Parathyroid adenoma (tissue), 2 donors: ENCODE data around the gene KPNB1.

Experiments
- H2AFZ ChIP-seq: fragments of 300-600 bp; sonication (generic); one replicate; pipeline ENCODE4 v1.7.0; 2017; ENCODE audit warnings: antibody characterized with exemption, mild to moderate bottlenecking
- H3K27ac ChIP-seq: fragments of 300-600 bp; sonication (generic); one replicate; pipeline ENCODE4 v1.7.0; 2017
- H3K27me3 ChIP-seq: fragments of 300-600 bp; sonication (generic); one replicate; pipeline ENCODE4 v1.7.0; 2017; ENCODE audit warnings: low read length; ENCODE audit not compliant: control insufficient read depth, insufficient read depth
- H3K36me3 ChIP-seq: fragments of 300-600 bp; sonication (generic); one replicate; pipeline ENCODE4 v1.7.0; 2017; ENCODE audit warnings: low read length; ENCODE audit not compliant: control insufficient read depth, insufficient read depth
- H3K4me1 ChIP-seq: fragments of 300-600 bp; sonication (generic); one replicate; pipeline ENCODE4 v1.7.0; 2017; ENCODE audit warnings: control low read depth
- H3K4me2 ChIP-seq: fragments of 300-600 bp; sonication (generic); one replicate; pipeline ENCODE4 v1.7.0; 2017; ENCODE audit warnings: low read length
- H3K4me3 ChIP-seq: fragments of 300-600 bp; sonication (generic); one replicate; pipeline ENCODE4 v1.7.0; 2017; ENCODE audit warnings: low read depth, low read length
- H3K79me2 ChIP-seq: fragments of 300-600 bp; sonication (generic); one replicate; pipeline ENCODE4 v1.7.0; 2017; ENCODE audit warnings: control low read depth
- H3K9ac ChIP-seq: fragments of 300-600 bp; sonication (generic); one replicate; pipeline ENCODE4 v1.7.0; 2017; ENCODE audit warnings: mild to moderate bottlenecking
- H3K9me3 ChIP-seq: fragments of 300-600 bp; sonication (generic); one replicate; pipeline ENCODE4 v1.7.0; 2017; ENCODE audit warnings: low read length; ENCODE audit not compliant: control insufficient read depth
- TF ChIP-seq, protein P1 (sequence below): fragments of 300-600 bp; sonication (generic); IDR thresholded peaks from one replicate; pipeline ENCODE4 v1.7.0; 2017; ENCODE audit warnings: antibody characterized with exemption, mild to moderate bottlenecking
- donor health status: primary hyperparathyroidism.

Gene KPNB1

DNA sequence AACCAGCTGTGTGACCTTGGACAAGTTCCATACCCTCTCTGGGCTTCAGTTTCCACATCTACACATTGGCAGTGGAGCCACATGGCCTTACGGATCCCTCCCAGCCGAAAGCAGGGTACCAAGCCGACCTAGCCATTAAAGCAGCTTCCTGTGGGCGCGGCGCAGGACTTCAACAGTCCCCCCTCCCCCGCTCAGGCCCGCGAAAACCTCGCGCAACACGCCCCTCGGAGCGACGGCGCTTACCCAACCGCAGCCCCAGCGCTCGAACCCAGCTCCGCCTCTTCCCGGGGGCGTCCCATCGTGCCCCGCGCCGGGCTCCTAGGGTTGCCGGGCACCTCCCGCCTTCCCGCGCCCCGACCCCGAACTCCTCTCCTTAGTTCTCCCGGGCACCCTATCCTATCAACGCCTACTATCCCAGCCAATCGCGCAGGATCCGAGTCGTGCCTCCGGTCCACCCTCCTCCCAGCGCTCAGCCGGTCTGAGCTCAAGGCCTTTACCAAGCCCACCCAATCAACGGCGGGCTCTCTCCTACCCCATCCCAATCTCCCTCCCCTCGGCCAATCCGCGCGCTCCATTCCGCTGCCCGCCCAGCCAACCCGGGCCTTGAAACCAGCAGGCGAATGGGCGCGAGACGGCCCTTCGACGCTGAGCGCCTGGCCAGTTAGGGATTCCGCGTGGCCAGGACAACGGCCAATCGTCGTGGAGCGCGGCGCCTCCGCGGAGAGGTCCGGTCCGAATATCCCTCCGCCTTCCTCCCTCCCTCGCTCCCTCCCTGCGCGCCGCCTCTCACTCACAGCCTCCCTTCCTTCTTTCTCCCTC, at the start of gene KPNB1:
TSS of gene KPNB1 (plus strand) at position 767 of the 819 bp plus-strand sequence. CDS start 326 bp downstream, outside the sequence.
- Histone ChIP-seq H3K4me1 (peaks cover 5% of the 10 kb centered on the region), H3K27ac (peak within 1 kb of the TSS; percentile 79), H2AFZ (peak within 1 kb of the TSS; percentile 90)

DNA sequence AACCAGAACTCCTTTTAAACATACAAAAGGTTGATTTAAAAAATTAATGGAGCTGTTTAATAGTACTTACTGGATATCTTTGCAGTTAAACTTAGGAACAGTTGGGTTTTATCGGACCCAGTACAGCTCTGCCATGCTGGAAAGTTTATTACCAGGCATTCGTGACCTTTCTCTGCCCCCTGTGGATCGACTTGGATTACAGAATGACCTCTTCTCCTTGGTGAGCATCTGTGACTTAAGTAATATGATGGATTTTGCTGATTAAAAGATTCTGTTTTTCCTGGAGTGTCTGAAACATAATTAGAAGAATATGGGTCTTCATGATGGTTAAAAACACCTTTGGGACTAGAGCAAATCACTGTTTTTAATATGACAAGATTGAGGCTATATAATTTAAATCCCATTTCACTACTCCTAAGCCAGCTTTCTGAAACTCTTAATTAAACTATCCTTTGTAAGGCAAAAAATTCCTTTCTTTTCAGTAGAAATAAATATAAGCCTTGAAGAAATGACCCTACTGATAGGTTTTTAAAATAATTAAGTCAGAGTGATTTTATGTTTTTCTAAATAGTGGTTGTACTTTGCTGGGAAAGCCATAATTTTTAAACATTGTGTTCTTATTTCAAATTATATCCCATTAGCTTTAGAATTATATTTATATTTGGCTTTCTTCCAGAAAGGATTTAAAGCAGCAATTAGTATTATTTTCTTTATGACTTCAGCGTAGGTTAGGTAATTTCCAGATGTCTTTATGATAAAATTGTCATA, 45.7 kb upstream of the KPNB1 start:
- no peaks in the 10 kb centered on the region for H3K4me1 ChIP-seq
- H3K27me3 ChIP-seq: no peaks in the 10 kb centered on the region
- H3K9ac ChIP-seq: no peak overlapping the region
- H3K79me2 ChIP-seq: no peaks in the 10 kb centered on the region
- H3K9me3 ChIP-seq: no peaks in the 10 kb centered on the region
- H2AFZ ChIP-seq: no peak overlapping the region
- H3K36me3 ChIP-seq: no peaks in the 10 kb centered on the region
- H3K4me2 ChIP-seq: no peak overlapping the region
- TF ChIP-seq, protein P1, sequence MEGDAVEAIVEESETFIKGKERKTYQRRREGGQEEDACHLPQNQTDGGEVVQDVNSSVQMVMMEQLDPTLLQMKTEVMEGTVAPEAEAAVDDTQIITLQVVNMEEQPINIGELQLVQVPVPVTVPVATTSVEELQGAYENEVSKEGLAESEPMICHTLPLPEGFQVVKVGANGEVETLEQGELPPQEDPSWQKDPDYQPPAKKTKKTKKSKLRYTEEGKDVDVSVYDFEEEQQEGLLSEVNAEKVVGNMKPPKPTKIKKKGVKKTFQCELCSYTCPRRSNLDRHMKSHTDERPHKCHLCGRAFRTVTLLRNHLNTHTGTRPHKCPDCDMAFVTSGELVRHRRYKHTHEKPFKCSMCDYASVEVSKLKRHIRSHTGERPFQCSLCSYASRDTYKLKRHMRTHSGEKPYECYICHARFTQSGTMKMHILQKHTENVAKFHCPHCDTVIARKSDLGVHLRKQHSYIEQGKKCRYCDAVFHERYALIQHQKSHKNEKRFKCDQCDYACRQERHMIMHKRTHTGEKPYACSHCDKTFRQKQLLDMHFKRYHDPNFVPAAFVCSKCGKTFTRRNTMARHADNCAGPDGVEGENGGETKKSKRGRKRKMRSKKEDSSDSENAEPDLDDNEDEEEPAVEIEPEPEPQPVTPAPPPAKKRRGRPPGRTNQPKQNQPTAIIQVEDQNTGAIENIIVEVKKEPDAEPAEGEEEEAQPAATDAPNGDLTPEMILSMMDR: no peak
- H3K27ac ChIP-seq: no peak overlapping the region
- H3K4me3 ChIP-seq: no peak overlapping the region

More for the DNA sequence above, at the start of gene KPNB1:
- H3K4me3 ChIP-seq: peak within 1 kb of the TSS; percentile 78
- no peaks in the 10 kb centered on the region for H3K9me3 ChIP-seq
- H3K9ac ChIP-seq: peak within 1 kb of the TSS; percentile 17
- H3K36me3 ChIP-seq: no peaks in the 10 kb centered on the region
- H3K79me2 ChIP-seq: peaks cover 29% of the 10 kb centered on the region
- TF ChIP-seq, protein P1: no peak
- peak within 1 kb of the TSS; percentile 92 for H3K4me2 ChIP-seq
- H3K27me3 ChIP-seq: no peaks in the 10 kb centered on the region

DNA sequence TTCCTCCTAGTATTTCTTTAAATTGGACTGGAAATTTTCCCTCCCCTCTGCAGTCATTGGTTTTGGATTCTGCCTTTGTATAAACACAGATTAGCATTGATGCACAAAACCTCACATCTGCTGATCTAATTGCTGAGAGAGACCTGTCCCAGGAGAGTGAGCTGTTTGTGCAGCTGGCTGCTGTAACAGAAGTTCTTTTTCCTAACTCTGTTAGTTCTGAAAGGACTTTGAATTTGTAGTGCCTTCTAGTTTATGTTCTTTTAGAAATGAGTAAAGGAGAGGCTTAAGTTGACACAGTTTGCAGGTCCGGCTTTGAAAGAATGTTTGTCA, 45.2 kb upstream of the KPNB1 start:
- Histone ChIP-seq H3K4me1 (no peaks in the 10 kb centered on the region), H3K9me3 (no peaks in the 10 kb centered on the region)
- TF ChIP-seq, protein P1: no peak

DNA sequence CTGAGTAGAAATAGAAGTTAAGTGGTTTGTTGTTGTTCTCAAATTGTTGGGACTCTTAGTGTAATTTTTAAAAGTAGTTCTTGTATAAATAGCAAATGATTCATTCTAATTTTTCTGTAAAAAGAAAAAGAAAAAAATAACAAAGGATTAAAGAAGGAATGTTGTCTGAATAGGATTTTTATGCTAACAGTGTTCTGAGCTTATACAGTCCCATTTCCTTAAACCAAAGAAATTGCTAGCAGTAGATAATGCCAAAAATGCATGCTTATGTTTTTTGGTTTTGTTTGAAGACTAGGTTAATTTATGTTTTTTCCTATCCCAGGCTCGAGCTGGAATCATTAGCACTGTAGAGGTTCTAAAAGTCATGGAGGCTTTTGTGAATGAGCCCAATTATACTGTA, 44.7 kb upstream of the KPNB1 start:
- no peak overlapping the region for H3K4me3 ChIP-seq
- H3K27ac ChIP-seq: no peak overlapping the region
- H3K9ac ChIP-seq: no peak overlapping the region
- H3K79me2 ChIP-seq: no peaks in the 10 kb centered on the region
- H3K36me3 ChIP-seq: no peaks in the 10 kb centered on the region
- TF ChIP-seq, protein P1: no peak
- H3K4me2 ChIP-seq: no peak overlapping the region
- H3K9me3 ChIP-seq: no peaks in the 10 kb centered on the region
- no peaks in the 10 kb centered on the region for H3K4me1 ChIP-seq
- no peak overlapping the region for H2AFZ ChIP-seq
- no peaks in the 10 kb centered on the region for H3K27me3 ChIP-seq

More for the DNA sequence above, 45.2 kb upstream of the KPNB1 start:
- H3K9ac ChIP-seq: no peak overlapping the region
- H3K27ac ChIP-seq: no peak overlapping the region
- no peak overlapping the region for H3K4me2 ChIP-seq
- H3K27me3 ChIP-seq: no peaks in the 10 kb centered on the region
- H2AFZ ChIP-seq: no peak overlapping the region
- no peak overlapping the region for H3K4me3 ChIP-seq
- H3K36me3 ChIP-seq: no peaks in the 10 kb centered on the region
- no peaks in the 10 kb centered on the region for H3K79me2 ChIP-seq
